T-cell (primary cell): ENCODE data around the gene SUGCT. TPM values are rescaled to one million over a fixed set of nuclear protein-coding genes. Genes with fewer than 3 reads are reported as not detected.

ENCODE experiments used
- ATAC-seq, 4 experiments: fragments of 200-7000 bp in 3 of 4; fragments of 150-1000 bp in 1 of 4; cut with Tn5 transposase; replicated peaks in 1 of 4; 1 replicate in 3 of 4; 2 replicates in 1 of 4; pipeline ENCODE4 v1.10.0; 2021; ENCODE audit warnings: moderate library complexity in 3 of 4, mild to moderate bottlenecking in 2 of 4, moderate number of reproducible peaks in 1 of 4
- CTCF ChIA-PET, 2 donors: fragments of 300-600 bp; sonication (Branson Sonifier 250); formaldehyde crosslinking; loops; one replicate each; lab custom pipeline; 2022; ENCODE audit warnings: antibody characterized with exemption in 2 of 2; lab: Charles Lee
- POLR2A ChIA-PET, 2 donors: fragments of 300-600 bp; sonication (Branson Sonifier 250); formaldehyde crosslinking; loops; one replicate each; lab custom pipeline; 2022; ENCODE audit warnings: antibody characterized with exemption in 2 of 2; lab: Charles Lee
- DNase-seq, 35 experiments: peaks; one replicate each; pipeline versions ENCODE4 v3.0.0 to v3.0.0-alpha.2; 2013 to 2023
- H3K27ac ChIP-seq: one replicate; pipeline ENCODE4 v1.5.1; 2013; ENCODE audit warnings: low read length
- H3K27me3 ChIP-seq, 2 experiments: replicated peaks in 1 of 2; 1 replicate in 1 of 2; 2 replicates in 1 of 2; pipeline versions ENCODE4 v1.6.1 to v1.7.0; 2013; ENCODE audit warnings: low read length in 1 of 2, mixed read lengths in 1 of 2; ENCODE audit not compliant: control insufficient read depth in 2 of 2, insufficient read depth in 2 of 2; ENCODE audit errors: extremely low read depth in 1 of 2
- H3K36me3 ChIP-seq, 2 donors: 1 replicate in 1 of 2; 2 replicates in 1 of 2; pipeline versions ENCODE4 v1.6.1 to v1.7.0; 2013; ENCODE audit warnings: low read length in 1 of 2; ENCODE audit not compliant: control insufficient read depth in 2 of 2, insufficient read depth in 1 of 2; ENCODE audit errors: extremely low read depth in 1 of 2
- H3K4me1 ChIP-seq, 2 experiments: 1 replicate in 1 of 2; 2 replicates in 1 of 2; pipeline versions ENCODE4 v1.6.1 to v1.7.0; 2013; ENCODE audit warnings: low read length in 2 of 2, mixed read lengths in 1 of 2; ENCODE audit not compliant: insufficient read depth in 2 of 2, control insufficient read depth in 1 of 2; ENCODE audit errors: extremely low read depth in 1 of 2
- H3K4me3 ChIP-seq, 2 donors: 1 replicate in 1 of 2; 2 replicates in 1 of 2; pipeline versions ENCODE4 v1.5.1 to v1.7.0; 2013; ENCODE audit warnings: mild to moderate bottlenecking in 2 of 2, low read length in 1 of 2, moderate library complexity in 1 of 2; ENCODE audit not compliant: control insufficient read depth in 1 of 2; ENCODE audit errors: extremely low read depth in 1 of 2
- H3K9me3 ChIP-seq: 2 replicates; pipeline ENCODE4 v1.7.0; 2013
- H3K27ac Mint-ChIP-seq, 2 donors: one replicate each; pipeline ENCODE4 v1.8.0; 2020 to 2021; ENCODE audit warnings: mild to moderate bottlenecking in 2 of 2, mixed read lengths in 2 of 2
- H3K27me3 Mint-ChIP-seq, 2 donors: one replicate each; pipeline ENCODE4 v1.8.0; 2021 to 2022; ENCODE audit warnings: mixed read lengths in 2 of 2
- H3K36me3 Mint-ChIP-seq: one replicate; pipeline ENCODE4 v1.8.0; 2021; ENCODE audit warnings: mixed read lengths
- H3K4me1 Mint-ChIP-seq, 3 donors: one replicate each; pipeline ENCODE4 v1.8.0; 2020 to 2022; ENCODE audit warnings: mixed read lengths in 3 of 3, mild to moderate bottlenecking in 1 of 3
- H3K4me3 Mint-ChIP-seq, 3 donors: one replicate each; pipeline ENCODE4 v1.8.0; 2020 to 2022; ENCODE audit warnings: mild to moderate bottlenecking in 3 of 3, mixed read lengths in 3 of 3, moderate library complexity in 3 of 3
- H3K9me3 Mint-ChIP-seq, 3 donors: one replicate each; pipeline ENCODE4 v1.8.0; 2020 to 2022; ENCODE audit warnings: mixed read lengths in 3 of 3
- WGBS: methylation state at CpG from one replicate; pipeline ENCODE4 v1.1.5; 2013; ENCODE audit warnings: missing lambda C conversion rate; ENCODE audit not compliant: insufficient coverage; 5-methylcytosine and 5-hydroxymethylcytosine counted together
- total RNA-seq, 35 experiments: library from RNA in 6 of 35; stranded (reverse) in 6 of 35; fragments of 120-200 nt in 1 of 35; gene quantifications; one replicate each; pipeline versions ENCODE4 v1.2.1 to v1.2.4 and lab custom pipeline; 2013 to 2026

SUGCT gene
- total RNA-seq, 5 donors from 2014 or later (not counting 1 experiment from before 2014, with no cell fraction given), result 1.3 to 3.1 (median 2.3) TPM

GRCh38 chr7:40891232-40891631 lies 756.4 kb downstream of the SUGCT start:
- H3K36me3 ChIP-seq, result no peaks in the 10 kb centered on the region
- no peaks in the 10 kb centered on the region for H3K27me3 Mint-ChIP-seq
- H3K4me1 ChIP-seq, result no peaks in the 10 kb centered on the region
- H3K27ac ChIP-seq, result no peak overlapping the region
- H3K4me3 Mint-ChIP-seq, result no peak overlapping the region
- no peaks in the 10 kb centered on the region for H3K9me3 ChIP-seq
- POLR2A ChIA-PET, result no interaction called here
- H3K4me1 Mint-ChIP-seq, result no peaks in the 10 kb centered on the region
- WGBS, result no CpG with 5 or more reads among the region's 2 CpGs
- H3K27me3 ChIP-seq, result no peaks in the 10 kb centered on the region
- DNase-seq (no peak), ATAC-seq (no peak)
- no peaks in the 10 kb centered on the region for H3K36me3 Mint-ChIP-seq
- H3K4me3 ChIP-seq, result no peak overlapping the region
- H3K27ac Mint-ChIP-seq, result no peak overlapping the region
- CTCF ChIA-PET, result no interaction called here
- peaks cover 17 to 29% (median 27%) of the 10 kb centered on the region in 3 donors for H3K9me3 Mint-ChIP-seq

GRCh38 chr7:40899151-40899550 lies 764.3 kb downstream of the SUGCT start:
- Mint-ChIP-seq H3K4me3 (no peak overlapping the region), H3K9me3 (peaks cover 13 to 36% (median 13%) of the 10 kb centered on the region in 3 donors), H3K4me1 (no peaks in the 10 kb centered on the region), H3K27ac (no peak overlapping the region), H3K27me3 (no peaks in the 10 kb centered on the region), H3K36me3 (no peaks in the 10 kb centered on the region)
- H3K27ac ChIP-seq, result no peak overlapping the region
- CTCF ChIA-PET, result no interaction called here
- DNase-seq, result no peak
- H3K4me1 ChIP-seq, result no peaks in the 10 kb centered on the region
- no peaks in the 10 kb centered on the region for H3K36me3 ChIP-seq
- H3K27me3 ChIP-seq, result no peaks in the 10 kb centered on the region
- 95% methylated on average over 6 of the region's 15 CpGs for WGBS
- H3K4me3 ChIP-seq, result no peak overlapping the region
- no peak for ATAC-seq
- POLR2A ChIA-PET, result no interaction called here
- no peaks in the 10 kb centered on the region for H3K9me3 ChIP-seq

- H3K27ac Mint-ChIP-seq, result no peak overlapping the region
- H3K27me3 Mint-ChIP-seq, result no peaks in the 10 kb centered on the region
- ATAC-seq (no peak), DNase-seq (no peak)
- CTCF ChIA-PET, result no interaction called here
- 99% methylated on average over 9 of the region's 16 CpGs for WGBS
- H3K4me1 Mint-ChIP-seq, result no peaks in the 10 kb centered on the region
- Histone ChIP-seq H3K4me3 (no peak overlapping the region), H3K4me1 (no peaks in the 10 kb centered on the region), H3K27me3 (no peaks in the 10 kb centered on the region), H3K27ac (no peak overlapping the region), H3K36me3 (no peaks in the 10 kb centered on the region), H3K9me3 (no peaks in the 10 kb centered on the region)
- POLR2A ChIA-PET, result no interaction called here
- H3K4me3 Mint-ChIP-seq, result no peak overlapping the region
- no peaks in the 10 kb centered on the region for H3K36me3 Mint-ChIP-seq
- peaks cover 13 to 28% (median 19%) of the 10 kb centered on the region in 3 donors for H3K9me3 Mint-ChIP-seq
Observed at GRCh38 chr7:40899636-40900507, 765.1 kb downstream of the SUGCT start.

- DNase-seq (no peak), ATAC-seq (no peak)
- Mint-ChIP-seq H3K27ac (no peak overlapping the region), H3K4me3 (no peak overlapping the region), H3K4me1 (no peaks in the 10 kb centered on the region), H3K36me3 (no peaks in the 10 kb centered on the region), H3K27me3 (no peaks in the 10 kb centered on the region), H3K9me3 (peaks cover 8 to 13% (median 10%) of the 10 kb centered on the region in 3 donors)
- WGBS, result 91% methylated on average over 8 of the region's 10 CpGs
- no peak overlapping the region for H3K27ac ChIP-seq
- no peaks in the 10 kb centered on the region for H3K9me3 ChIP-seq
- H3K36me3 ChIP-seq, result no peaks in the 10 kb centered on the region
- ChIA-PET CTCF (no interaction called here), POLR2A (no interaction called here)
- H3K27me3 ChIP-seq, result no peaks in the 10 kb centered on the region
- H3K4me1 ChIP-seq, result no peaks in the 10 kb centered on the region
- H3K4me3 ChIP-seq, result no peak overlapping the region
Observed at GRCh38 chr7:40903872-40904271, 769.1 kb downstream of the SUGCT start.

GRCh38 chr7:40907286-40907685 lies 772.5 kb downstream of the SUGCT start:
- ChIA-PET POLR2A (no interaction called here), CTCF (no interaction called here)
- H3K36me3 Mint-ChIP-seq, result no peaks in the 10 kb centered on the region
- Histone ChIP-seq H3K27ac (no peak overlapping the region), H3K4me3 (no peak overlapping the region), H3K27me3 (no peaks in the 10 kb centered on the region), H3K9me3 (no peaks in the 10 kb centered on the region), H3K4me1 (no peaks in the 10 kb centered on the region), H3K36me3 (no peaks in the 10 kb centered on the region)
- peaks cover 0 to 6% (median 4%) of the 10 kb centered on the region in 3 donors for H3K9me3 Mint-ChIP-seq
- no peak overlapping the region for H3K4me3 Mint-ChIP-seq
- no peak overlapping the region for H3K27ac Mint-ChIP-seq
- ATAC-seq (no peak), DNase-seq (no peak)
- no peaks in the 10 kb centered on the region for H3K27me3 Mint-ChIP-seq
- no CpG with 5 or more reads among the region's 3 CpGs for WGBS
- no peaks in the 10 kb centered on the region for H3K4me1 Mint-ChIP-seq

- 83% methylated on average over 5 of the region's 10 CpGs for WGBS
- POLR2A ChIA-PET, result no interaction called here
- Mint-ChIP-seq H3K4me3 (no peak overlapping the region), H3K36me3 (no peaks in the 10 kb centered on the region), H3K27me3 (no peaks in the 10 kb centered on the region), H3K4me1 (no peaks in the 10 kb centered on the region), H3K9me3 (peaks cover 3 to 4% (median 4%) of the 10 kb centered on the region in 3 donors), H3K27ac (no peak overlapping the region)
- no peak overlapping the region for H3K4me3 ChIP-seq
- no peak for ATAC-seq
- DNase-seq, result no peak
- CTCF ChIA-PET, result no interaction called here
- H3K4me1 ChIP-seq, result no peaks in the 10 kb centered on the region
- H3K36me3 ChIP-seq, result no peaks in the 10 kb centered on the region
- no peaks in the 10 kb centered on the region for H3K27me3 ChIP-seq
- no peak overlapping the region for H3K27ac ChIP-seq
- no peaks in the 10 kb centered on the region for H3K9me3 ChIP-seq
Observed at GRCh38 chr7:40909346-40909980, 774.7 kb downstream of the SUGCT start.
